ENCODE data around the gene COPB2. TPM values are rescaled to one million over a fixed set of nuclear protein-coding genes. Genes with fewer than 3 reads are reported as not detected.
A peak's percentile ranks its signal among the peaks of the same experiment; 100 is the strongest.

Gene COPB2
- total RNA-seq (ENCODE audit: low replicate concordance) = 72.6 and 86.1 TPM in 2 replicates

DNA sequence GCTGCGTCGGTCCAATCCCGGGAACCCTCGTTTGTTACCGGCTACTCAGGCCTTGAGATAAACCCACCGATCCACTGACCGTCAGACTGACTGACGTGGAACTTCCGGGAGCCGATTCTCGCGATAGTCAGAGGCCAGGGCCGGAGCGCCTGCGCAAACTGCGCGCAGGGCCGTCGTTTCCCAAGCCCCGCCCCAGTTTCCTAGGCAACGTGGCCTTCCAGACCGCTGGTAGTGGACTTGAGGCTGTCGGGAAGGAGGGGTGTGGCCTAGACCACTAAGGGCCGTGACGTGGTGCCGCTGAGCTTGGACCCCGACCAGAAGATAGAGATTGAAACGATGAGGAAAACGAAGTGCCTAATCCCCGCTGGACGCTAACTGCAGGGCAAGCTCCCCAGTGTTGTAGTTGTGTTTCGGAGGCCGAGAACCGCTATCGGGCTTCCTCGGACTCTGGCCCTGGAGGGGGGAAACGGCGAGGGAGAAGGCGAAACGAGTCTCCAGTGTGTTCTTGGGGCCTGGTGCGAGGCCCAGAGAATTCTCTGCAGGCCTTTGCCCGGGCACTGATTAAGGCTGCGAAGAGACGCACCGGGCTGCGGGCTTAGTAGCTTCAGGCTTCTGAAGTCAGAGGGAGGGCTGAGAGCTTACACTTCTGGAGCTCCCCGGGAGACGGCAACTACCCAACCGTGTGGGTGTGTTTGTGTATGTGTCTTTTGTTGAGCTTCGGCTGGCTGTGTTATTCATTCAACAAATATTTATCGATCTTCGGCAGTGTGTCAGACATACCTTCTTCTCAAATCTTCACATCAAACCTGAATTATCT is at the start of gene COPB2:
COPB2 (minus strand) TSS at position 96 of the 817 bp plus-strand sequence. CDS start 97 bp downstream, outside the sequence.
- no peaks in the 10 kb centered on the region for H3K27me3 ChIP-seq
- no peaks in the 10 kb centered on the region for H3K9me3 Mint-ChIP-seq
- H3K36me3 Mint-ChIP-seq = no peaks in the 10 kb centered on the region
- H3K9me3 ChIP-seq (ENCODE audit: low read depth) = no peaks in the 10 kb centered on the region
- H3K4me3 ChIP-seq = peak within 1 kb of the TSS; percentile 94
- H3K4me2 ChIP-seq = peak within 1 kb of the TSS; percentile 83
- peak within 1 kb of the TSS; percentile 90 for H3K4me3 Mint-ChIP-seq
- peak within 1 kb of the TSS; percentile 86 for H2AFZ ChIP-seq (replicated peaks)
- H3F3A ChIP-seq (ENCODE audit: low read depth) = peaks cover 14% of the 10 kb centered on the region
- TF ChIP-seq EZH2phosphoT487 (IDR thresholded peaks at IDR 0.05) (no peak), EZH2 (IDR thresholded peaks at IDR 0.05) (no peak)
- TF ChIP-seq, protein P1, sequence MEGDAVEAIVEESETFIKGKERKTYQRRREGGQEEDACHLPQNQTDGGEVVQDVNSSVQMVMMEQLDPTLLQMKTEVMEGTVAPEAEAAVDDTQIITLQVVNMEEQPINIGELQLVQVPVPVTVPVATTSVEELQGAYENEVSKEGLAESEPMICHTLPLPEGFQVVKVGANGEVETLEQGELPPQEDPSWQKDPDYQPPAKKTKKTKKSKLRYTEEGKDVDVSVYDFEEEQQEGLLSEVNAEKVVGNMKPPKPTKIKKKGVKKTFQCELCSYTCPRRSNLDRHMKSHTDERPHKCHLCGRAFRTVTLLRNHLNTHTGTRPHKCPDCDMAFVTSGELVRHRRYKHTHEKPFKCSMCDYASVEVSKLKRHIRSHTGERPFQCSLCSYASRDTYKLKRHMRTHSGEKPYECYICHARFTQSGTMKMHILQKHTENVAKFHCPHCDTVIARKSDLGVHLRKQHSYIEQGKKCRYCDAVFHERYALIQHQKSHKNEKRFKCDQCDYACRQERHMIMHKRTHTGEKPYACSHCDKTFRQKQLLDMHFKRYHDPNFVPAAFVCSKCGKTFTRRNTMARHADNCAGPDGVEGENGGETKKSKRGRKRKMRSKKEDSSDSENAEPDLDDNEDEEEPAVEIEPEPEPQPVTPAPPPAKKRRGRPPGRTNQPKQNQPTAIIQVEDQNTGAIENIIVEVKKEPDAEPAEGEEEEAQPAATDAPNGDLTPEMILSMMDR (IDR thresholded peaks at IDR 0.05) = no peak
- H3K36me3 ChIP-seq = no peaks in the 10 kb centered on the region
- peaks cover 22% of the 10 kb centered on the region for H4K20me1 ChIP-seq (ENCODE audit: low read depth)
- peak; percentile 99 for DNase-seq (ENCODE audit: low spot score)
- peak within 1 kb of the TSS; percentile 93 for H3K27ac Mint-ChIP-seq
- H3K4me1 ChIP-seq = no peaks in the 10 kb centered on the region
- H3K9ac ChIP-seq = peak within 1 kb of the TSS; percentile 97
- H3K79me2 ChIP-seq (ENCODE audit: low read depth) = peaks cover 59% of the 10 kb centered on the region
- peaks cover 38% of the 10 kb centered on the region for H3K4me1 Mint-ChIP-seq
- H3K27ac ChIP-seq = peak within 1 kb of the TSS; percentile 61
- peaks cover 4% of the 10 kb centered on the region for H3K27me3 Mint-ChIP-seq (ENCODE audit: insufficient read depth, low read depth)

DNA sequence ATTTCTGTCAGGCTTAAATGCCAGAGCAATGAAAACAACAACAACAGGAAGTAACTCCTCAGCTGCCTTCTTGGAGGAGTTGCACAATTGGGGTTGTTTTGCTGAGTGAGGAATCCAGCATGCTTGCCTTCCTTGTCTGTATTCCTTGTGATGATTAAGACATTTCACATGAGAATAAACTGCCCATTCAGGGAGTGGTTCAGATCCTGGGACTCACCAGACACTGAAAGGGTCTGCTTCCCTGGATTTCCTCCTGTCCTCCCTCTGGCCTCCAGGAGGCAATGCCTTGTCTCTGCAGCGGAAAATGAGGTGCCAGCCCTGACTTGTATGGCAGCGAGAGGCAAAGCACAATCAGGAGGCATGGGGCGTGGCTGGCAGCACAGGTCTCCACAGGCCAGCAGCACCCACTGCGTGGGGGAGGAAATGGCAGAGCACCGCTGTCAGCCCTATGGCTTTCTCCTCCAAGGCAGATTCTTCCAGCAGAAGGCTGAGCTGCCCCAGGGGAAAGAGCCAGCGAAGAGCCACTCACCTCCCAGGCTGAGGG is 45.4 kb upstream of the COPB2 start:
- peaks cover 9% of the 10 kb centered on the region for H3K36me3 Mint-ChIP-seq
- Histone ChIP-seq H3K79me2 (ENCODE audit: low read depth) (no peaks in the 10 kb centered on the region), H3K4me1 (no peaks in the 10 kb centered on the region), H3K27ac (no peak overlapping the region), H4K20me1 (ENCODE audit: low read depth) (no peaks in the 10 kb centered on the region), H3K36me3 (no peaks in the 10 kb centered on the region), H3K9me3 (ENCODE audit: low read depth) (no peaks in the 10 kb centered on the region), H3K9ac (no peak overlapping the region), H3K4me2 (no peak overlapping the region), H3K27me3 (no peaks in the 10 kb centered on the region), H2AFZ (replicated peaks) (no peak overlapping the region), H3K4me3 (no peak overlapping the region), H3F3A (ENCODE audit: low read depth) (no peaks in the 10 kb centered on the region)
- H3K4me1 Mint-ChIP-seq = peaks cover 3% of the 10 kb centered on the region
- no peak for DNase-seq (ENCODE audit: low spot score)
- TF ChIP-seq, protein P1 (IDR thresholded peaks at IDR 0.05) = no peak
- TF ChIP-seq EZH2phosphoT487 (IDR thresholded peaks at IDR 0.05) = no peak
- no peak for TF ChIP-seq EZH2 (IDR thresholded peaks at IDR 0.05)
- H3K4me3 Mint-ChIP-seq = no peak overlapping the region
- H3K27me3 Mint-ChIP-seq (ENCODE audit: insufficient read depth, low read depth) = no peaks in the 10 kb centered on the region
- no peaks in the 10 kb centered on the region for H3K9me3 Mint-ChIP-seq
- no peak overlapping the region for H3K27ac Mint-ChIP-seq

DNA sequence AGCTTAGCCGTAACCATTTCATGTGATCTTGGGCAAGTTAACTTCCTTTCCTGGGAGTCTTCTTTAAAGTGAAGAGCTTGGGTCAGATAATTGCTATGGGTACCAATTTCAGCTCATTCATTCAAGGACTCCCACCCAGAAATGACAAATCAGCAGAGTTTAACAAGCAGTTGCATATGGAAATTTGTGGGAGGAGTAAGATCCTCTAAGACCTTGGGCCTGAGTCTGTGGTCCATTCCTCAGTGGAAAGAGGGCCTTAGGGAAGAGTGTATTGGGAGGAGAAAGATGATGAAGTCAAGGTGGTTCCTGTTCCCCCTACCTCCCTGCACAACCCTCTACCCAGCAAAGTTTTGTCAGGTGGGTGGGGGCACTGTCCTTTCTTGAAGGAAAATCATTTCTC is 44.8 kb upstream of the COPB2 start:
- Histone ChIP-seq H4K20me1 (ENCODE audit: low read depth) (no peaks in the 10 kb centered on the region), H2AFZ (replicated peaks) (no peak overlapping the region), H3K27me3 (no peaks in the 10 kb centered on the region), H3K9me3 (ENCODE audit: low read depth) (no peaks in the 10 kb centered on the region), H3K9ac (no peak overlapping the region), H3K79me2 (ENCODE audit: low read depth) (no peaks in the 10 kb centered on the region), H3K4me3 (no peak overlapping the region), H3K4me1 (no peaks in the 10 kb centered on the region), H3K36me3 (no peaks in the 10 kb centered on the region), H3K4me2 (no peak overlapping the region), H3K27ac (no peak overlapping the region), H3F3A (ENCODE audit: low read depth) (no peaks in the 10 kb centered on the region)
- Mint-ChIP-seq H3K9me3 (no peaks in the 10 kb centered on the region), H3K36me3 (peaks cover 9% of the 10 kb centered on the region), H3K4me3 (no peak overlapping the region), H3K4me1 (peaks cover 3% of the 10 kb centered on the region), H3K27ac (no peak overlapping the region), H3K27me3 (ENCODE audit: insufficient read depth, low read depth) (no peaks in the 10 kb centered on the region)
- TF ChIP-seq EZH2phosphoT487 (IDR thresholded peaks at IDR 0.05) (no peak), EZH2 (IDR thresholded peaks at IDR 0.05) (no peak)
- TF ChIP-seq, protein P1 (IDR thresholded peaks at IDR 0.05) = no peak
- DNase-seq (ENCODE audit: low spot score) = no peak
